Stomach smooth muscle (tissue), 2 donors: ENCODE measurements around the gene GUCY2C.

Experiments
- H3K27ac ChIP-seq: one replicate; pipeline ENCODE4 v1.7.0; 2013; ENCODE audit warnings: mild to moderate bottlenecking, low read length, inconsistent platforms
- H3K27me3 ChIP-seq, 2 donors: one replicate each; pipeline ENCODE4 v1.7.0; 2013; ENCODE audit warnings: low read length in 2 of 2; ENCODE audit not compliant: insufficient read depth in 2 of 2, control insufficient read depth in 1 of 2
- H3K36me3 ChIP-seq, 2 donors: one replicate each; pipeline ENCODE4 v1.7.0; 2013; ENCODE audit warnings: low read length in 2 of 2; ENCODE audit not compliant: control insufficient read depth in 2 of 2, insufficient read depth in 2 of 2
- H3K4me1 ChIP-seq: one replicate; pipeline ENCODE4 v1.7.0; 2013; ENCODE audit warnings: low read length; ENCODE audit not compliant: control insufficient read depth, insufficient read depth
- H3K4me3 ChIP-seq, 2 donors: one replicate each; pipeline ENCODE4 v1.7.0; 2013; ENCODE audit warnings: low read length in 2 of 2
- H3K9ac ChIP-seq, 2 donors: one replicate each; pipeline ENCODE4 v1.7.0; 2013; ENCODE audit warnings: low read length in 2 of 2, mild to moderate bottlenecking in 1 of 2
- H3K9me3 ChIP-seq, 2 donors: one replicate each; pipeline ENCODE4 v1.7.0; 2013; ENCODE audit warnings: low read length in 2 of 2; ENCODE audit not compliant: control insufficient read depth in 2 of 2
- donor health status: healthy.
- donor health status: Pancreatic carcinoma.

GUCY2C gene

GRCh38 chr12:14701809-14702568, 5.6 kb upstream of the GUCY2C start:
- no peaks in the 10 kb centered on the region for H3K36me3 ChIP-seq
- no peaks in the 10 kb centered on the region for H3K9me3 ChIP-seq
- no peak overlapping the region for H3K9ac ChIP-seq
- H3K4me3 ChIP-seq = no peak overlapping the region
- no peak overlapping the region for H3K27ac ChIP-seq
- H3K27me3 ChIP-seq = no peaks in the 10 kb centered on the region
- H3K4me1 ChIP-seq = no peaks in the 10 kb centered on the region

- Histone ChIP-seq H3K36me3 (no peaks in the 10 kb centered on the region), H3K27ac (no peak overlapping the region), H3K27me3 (no peaks in the 10 kb centered on the region), H3K4me1 (no peaks in the 10 kb centered on the region), H3K9me3 (no peaks in the 10 kb centered on the region), H3K9ac (no peak overlapping the region), H3K4me3 (no peak overlapping the region)
These were observed 4.5 kb upstream of the GUCY2C start for GRCh38 chr12:14700935-14701334.

- Histone ChIP-seq H3K4me3 (no peak overlapping the region), H3K9ac (no peak overlapping the region), H3K36me3 (no peaks in the 10 kb centered on the region), H3K27me3 (no peaks in the 10 kb centered on the region), H3K4me1 (no peaks in the 10 kb centered on the region), H3K27ac (no peak overlapping the region), H3K9me3 (no peaks in the 10 kb centered on the region)
These were observed 3.5 kb upstream of the GUCY2C start for GRCh38 chr12:14699923-14700322.

- Histone ChIP-seq H3K9ac (no peak overlapping the region), H3K4me1 (no peaks in the 10 kb centered on the region), H3K27me3 (no peaks in the 10 kb centered on the region), H3K27ac (no peak overlapping the region), H3K36me3 (no peaks in the 10 kb centered on the region), H3K4me3 (no peak overlapping the region), H3K9me3 (no peaks in the 10 kb centered on the region)
These were observed 2.2 kb upstream of the GUCY2C start for GRCh38 chr12:14698555-14698954.

- H3K27ac ChIP-seq = no peak overlapping the region
- no peaks in the 10 kb centered on the region for H3K36me3 ChIP-seq
- no peaks in the 10 kb centered on the region for H3K9me3 ChIP-seq
- no peak overlapping the region for H3K9ac ChIP-seq
- no peaks in the 10 kb centered on the region for H3K27me3 ChIP-seq
- no peaks in the 10 kb centered on the region for H3K4me1 ChIP-seq
- no peak overlapping the region for H3K4me3 ChIP-seq
These were observed 671 bp downstream of the GUCY2C start for GRCh38 chr12:14695715-14696141.

- Histone ChIP-seq H3K9ac (no peak overlapping the region), H3K27ac (no peak overlapping the region), H3K9me3 (no peaks in the 10 kb centered on the region), H3K4me3 (no peak overlapping the region), H3K27me3 (no peaks in the 10 kb centered on the region), H3K36me3 (no peaks in the 10 kb centered on the region), H3K4me1 (no peaks in the 10 kb centered on the region)
These were observed 1.4 kb downstream of the GUCY2C start for GRCh38 chr12:14694970-14695369.

GRCh38 chr12:14694145-14694714, 2.2 kb downstream of the GUCY2C start:
- H3K4me3 ChIP-seq = no peak overlapping the region
- no peaks in the 10 kb centered on the region for H3K27me3 ChIP-seq
- no peak overlapping the region for H3K9ac ChIP-seq
- no peak overlapping the region for H3K27ac ChIP-seq
- H3K9me3 ChIP-seq = no peaks in the 10 kb centered on the region
- H3K4me1 ChIP-seq = no peaks in the 10 kb centered on the region
- H3K36me3 ChIP-seq = no peaks in the 10 kb centered on the region

- no peaks in the 10 kb centered on the region for H3K27me3 ChIP-seq
- no peaks in the 10 kb centered on the region for H3K9me3 ChIP-seq
- no peaks in the 10 kb centered on the region for H3K36me3 ChIP-seq
- H3K4me1 ChIP-seq = no peaks in the 10 kb centered on the region
- H3K4me3 ChIP-seq = no peak overlapping the region
- H3K27ac ChIP-seq = no peak overlapping the region
- no peak overlapping the region for H3K9ac ChIP-seq
These were observed 3.3 kb downstream of the GUCY2C start for GRCh38 chr12:14693116-14693515.

- Histone ChIP-seq H3K9ac (no peak overlapping the region), H3K27me3 (no peaks in the 10 kb centered on the region), H3K36me3 (no peaks in the 10 kb centered on the region)
These were observed 4.8 kb downstream of the GUCY2C start for GRCh38 chr12:14691560-14691959.

GRCh38 chr12:14689996-14690395, 6.4 kb downstream of the GUCY2C start:
- H3K4me3 ChIP-seq = no peak overlapping the region
- no peak overlapping the region for H3K27ac ChIP-seq
- H3K4me1 ChIP-seq = no peaks in the 10 kb centered on the region
- no peaks in the 10 kb centered on the region for H3K27me3 ChIP-seq
- no peaks in the 10 kb centered on the region for H3K9me3 ChIP-seq
- H3K9ac ChIP-seq = no peak overlapping the region
- H3K36me3 ChIP-seq = no peaks in the 10 kb centered on the region

More at GRCh38 chr12:14691560-14691959, 4.8 kb downstream of the GUCY2C start:
- H3K27ac ChIP-seq = no peak overlapping the region
- H3K4me1 ChIP-seq = no peaks in the 10 kb centered on the region
- H3K4me3 ChIP-seq = no peak overlapping the region
- no peaks in the 10 kb centered on the region for H3K9me3 ChIP-seq

GRCh38 chr12:14689144-14689543, 7.3 kb downstream of the GUCY2C start:
- Histone ChIP-seq H3K4me1 (no peaks in the 10 kb centered on the region), H3K27me3 (no peaks in the 10 kb centered on the region), H3K36me3 (no peaks in the 10 kb centered on the region), H3K9me3 (no peaks in the 10 kb centered on the region), H3K4me3 (no peak overlapping the region), H3K27ac (no peak overlapping the region), H3K9ac (no peak overlapping the region)
